ENCODE results near the gene ZNF839.
"Not testable (repeated sequence)": the region's sequence is repeated elsewhere in the genome, so short reads cannot be mapped to it uniquely, and the experiment has no call there.

The ZNF839 gene

DNA sequence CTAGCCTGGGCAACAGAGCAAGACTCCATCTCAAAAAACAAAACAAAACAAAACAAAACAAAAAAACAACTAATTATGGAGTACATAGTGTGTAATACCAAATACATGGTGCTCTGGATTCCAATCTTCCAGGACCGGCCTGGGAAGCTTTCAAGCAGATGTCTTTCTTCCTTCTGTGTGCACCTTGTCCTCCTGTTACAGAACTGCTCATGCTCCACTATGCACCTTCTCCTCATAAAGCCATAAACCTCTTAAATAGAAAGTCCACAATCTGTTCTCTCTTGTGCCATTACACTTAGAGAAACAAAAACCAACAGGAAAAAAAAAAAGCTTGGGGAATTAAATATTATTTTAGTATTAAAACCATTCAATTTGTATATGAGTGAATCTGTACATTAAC, 27.1 kb upstream of the ZNF839 start:
- no peak for DNase-seq (ENCODE audit: low read depth)
- no peak overlapping the region for H3K4me3 ChIP-seq (ENCODE audit: low read length)
- TF ChIP-seq, protein P1, sequence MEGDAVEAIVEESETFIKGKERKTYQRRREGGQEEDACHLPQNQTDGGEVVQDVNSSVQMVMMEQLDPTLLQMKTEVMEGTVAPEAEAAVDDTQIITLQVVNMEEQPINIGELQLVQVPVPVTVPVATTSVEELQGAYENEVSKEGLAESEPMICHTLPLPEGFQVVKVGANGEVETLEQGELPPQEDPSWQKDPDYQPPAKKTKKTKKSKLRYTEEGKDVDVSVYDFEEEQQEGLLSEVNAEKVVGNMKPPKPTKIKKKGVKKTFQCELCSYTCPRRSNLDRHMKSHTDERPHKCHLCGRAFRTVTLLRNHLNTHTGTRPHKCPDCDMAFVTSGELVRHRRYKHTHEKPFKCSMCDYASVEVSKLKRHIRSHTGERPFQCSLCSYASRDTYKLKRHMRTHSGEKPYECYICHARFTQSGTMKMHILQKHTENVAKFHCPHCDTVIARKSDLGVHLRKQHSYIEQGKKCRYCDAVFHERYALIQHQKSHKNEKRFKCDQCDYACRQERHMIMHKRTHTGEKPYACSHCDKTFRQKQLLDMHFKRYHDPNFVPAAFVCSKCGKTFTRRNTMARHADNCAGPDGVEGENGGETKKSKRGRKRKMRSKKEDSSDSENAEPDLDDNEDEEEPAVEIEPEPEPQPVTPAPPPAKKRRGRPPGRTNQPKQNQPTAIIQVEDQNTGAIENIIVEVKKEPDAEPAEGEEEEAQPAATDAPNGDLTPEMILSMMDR (conservative IDR thresholded peaks at IDR 0.05; ENCODE audit: low read depth, low read length), result no peak

DNA sequence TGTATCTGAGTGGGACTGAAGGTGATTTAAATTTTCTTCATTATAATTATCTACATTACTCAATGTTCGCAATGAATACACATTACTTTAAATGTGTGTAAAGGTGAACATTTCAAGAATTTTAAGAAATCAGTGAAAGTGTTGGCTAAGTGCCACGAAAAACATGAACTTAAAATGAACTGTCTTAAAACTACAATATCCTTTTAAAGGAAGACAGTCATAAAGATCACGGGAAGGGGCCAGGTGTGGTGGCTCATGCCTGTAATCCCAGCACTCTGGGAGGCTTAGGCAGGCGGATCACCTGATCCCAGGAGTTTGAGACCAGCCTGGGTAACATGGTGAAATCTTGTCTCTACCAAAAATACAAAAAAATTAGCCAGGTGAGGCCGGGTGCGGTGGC, 25.8 kb upstream of the ZNF839 start:
- TF ChIP-seq, protein P1 (conservative IDR thresholded peaks at IDR 0.05; ENCODE audit: low read depth, low read length), result no peak
- no peak for DNase-seq (ENCODE audit: low read depth)
- H3K4me3 ChIP-seq (ENCODE audit: low read length), result no peak overlapping the region

GRCh38 chr14:102295270-102295669, 24.3 kb upstream of the ZNF839 start:
- TF ChIP-seq, protein P1 (conservative IDR thresholded peaks at IDR 0.05; ENCODE audit: low read depth, low read length), result peak; percentile 62
- no peak for DNase-seq (ENCODE audit: low read depth)
- no peak overlapping the region for H3K4me3 ChIP-seq (ENCODE audit: low read length)

DNA sequence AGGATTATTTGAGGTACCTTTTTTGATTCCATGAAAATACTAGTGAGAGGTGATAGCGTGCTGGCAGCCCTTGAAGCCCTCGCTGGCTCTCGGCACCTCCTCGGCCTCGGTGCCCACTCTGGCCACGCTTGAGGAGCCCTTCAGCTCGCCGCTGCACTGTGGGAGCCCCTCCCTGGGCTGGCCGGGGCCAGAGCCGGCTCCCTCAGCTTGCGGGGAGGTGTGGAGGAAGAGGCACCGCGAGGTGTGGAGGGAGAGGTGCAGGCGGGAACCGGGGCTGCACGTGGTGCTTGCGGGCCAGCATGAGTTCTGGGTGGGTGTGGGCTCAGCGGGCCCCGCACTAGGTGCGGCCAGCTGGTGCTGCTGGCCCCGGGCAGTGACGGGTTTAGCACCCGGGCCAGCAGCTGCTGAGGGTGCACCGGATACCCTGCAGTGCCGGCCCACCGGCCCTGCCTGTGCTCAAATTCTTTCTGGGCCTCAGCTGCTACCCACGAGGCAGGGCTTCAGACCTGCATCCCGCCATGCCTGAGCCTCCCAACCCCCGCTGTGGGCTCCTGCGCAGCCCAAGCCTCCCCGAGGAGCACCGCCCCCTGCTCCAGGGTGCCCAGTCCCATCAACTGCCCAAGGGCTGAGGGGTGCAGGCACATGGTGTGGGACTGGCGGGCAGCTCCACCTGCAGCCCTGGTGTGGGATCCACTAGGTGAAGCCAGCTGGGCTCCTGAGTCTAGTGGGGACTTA, 21.9 kb upstream of the ZNF839 start:
- H3K4me3 ChIP-seq (ENCODE audit: low read length), result no peak overlapping the region
- no peak for DNase-seq (ENCODE audit: low read depth)
- TF ChIP-seq, protein P1 (conservative IDR thresholded peaks at IDR 0.05; ENCODE audit: low read depth, low read length), result no peak

DNA sequence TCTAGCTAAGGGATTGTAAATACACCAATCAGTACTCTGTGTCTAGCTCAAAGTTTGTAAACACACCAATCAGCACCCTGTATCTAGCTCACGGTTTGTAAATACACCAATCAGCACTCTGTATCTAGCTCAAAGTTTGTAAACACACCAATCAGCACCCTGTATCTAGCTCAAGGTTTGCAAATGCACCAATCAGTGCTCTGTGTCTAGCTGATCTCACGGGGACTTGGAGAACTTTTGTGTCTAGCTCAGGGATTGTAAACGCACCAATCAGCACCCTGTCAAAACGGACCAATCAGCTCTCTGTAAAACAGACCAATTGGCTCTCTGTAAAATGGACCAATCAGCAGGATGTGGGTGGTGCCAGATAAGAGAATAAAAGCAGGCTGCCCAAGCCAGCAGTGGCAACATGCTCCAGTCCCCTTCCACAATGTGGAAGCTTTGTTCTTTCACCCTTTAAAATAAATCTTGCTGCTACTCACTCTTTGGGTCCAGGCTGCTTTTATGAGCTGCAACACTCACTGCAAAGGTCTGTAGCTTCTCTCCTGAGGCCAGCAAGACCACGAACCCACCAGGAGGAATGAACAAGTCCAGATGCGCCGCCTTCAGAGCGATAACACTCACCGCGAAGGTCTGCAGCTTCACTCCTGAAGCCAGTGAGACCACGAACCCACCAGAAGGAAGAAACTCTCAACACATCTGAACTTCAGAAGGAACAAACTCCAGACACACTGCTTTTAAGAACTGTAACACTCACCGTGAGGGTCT, 21.1 kb upstream of the ZNF839 start:
- not testable (repeated sequence) for DNase-seq (ENCODE audit: low read depth); H3K4me3 ChIP-seq (ENCODE audit: low read length)

- no peak for DNase-seq (ENCODE audit: low read depth)
- TF ChIP-seq, protein P1 (conservative IDR thresholded peaks at IDR 0.05; ENCODE audit: low read depth, low read length), result no peak
- H3K4me3 ChIP-seq (ENCODE audit: low read length), result no peak overlapping the region
These were observed 15.9 kb upstream of the ZNF839 start for GRCh38 chr14:102303664-102304063.

- peak within 1 kb of the TSS; percentile 78 for H3K4me3 ChIP-seq (ENCODE audit: low read length)
- TF ChIP-seq, protein P1 (conservative IDR thresholded peaks at IDR 0.05; ENCODE audit: low read depth, low read length), result no peak
- peak; percentile 86 for DNase-seq (ENCODE audit: low read depth)
These were observed 14.7 kb upstream of the ZNF839 start, which contains the start of gene MOK for GRCh38 chr14:102304611-102305506. TSS of gene MOK (minus strand) at chr14:102305164. CDS start at chr14:102304968, 196 bp downstream.

All from retinal pigment epithelial cell (primary cell).